Measurements from ENCODE around the gene DARS2. TPM values are rescaled to one million over a fixed set of nuclear protein-coding genes. Genes with fewer than 3 reads are reported as not detected.

Gene DARS2
- total RNA-seq, 1 donor from 2014 or later, result 17.4 TPM

DNA sequence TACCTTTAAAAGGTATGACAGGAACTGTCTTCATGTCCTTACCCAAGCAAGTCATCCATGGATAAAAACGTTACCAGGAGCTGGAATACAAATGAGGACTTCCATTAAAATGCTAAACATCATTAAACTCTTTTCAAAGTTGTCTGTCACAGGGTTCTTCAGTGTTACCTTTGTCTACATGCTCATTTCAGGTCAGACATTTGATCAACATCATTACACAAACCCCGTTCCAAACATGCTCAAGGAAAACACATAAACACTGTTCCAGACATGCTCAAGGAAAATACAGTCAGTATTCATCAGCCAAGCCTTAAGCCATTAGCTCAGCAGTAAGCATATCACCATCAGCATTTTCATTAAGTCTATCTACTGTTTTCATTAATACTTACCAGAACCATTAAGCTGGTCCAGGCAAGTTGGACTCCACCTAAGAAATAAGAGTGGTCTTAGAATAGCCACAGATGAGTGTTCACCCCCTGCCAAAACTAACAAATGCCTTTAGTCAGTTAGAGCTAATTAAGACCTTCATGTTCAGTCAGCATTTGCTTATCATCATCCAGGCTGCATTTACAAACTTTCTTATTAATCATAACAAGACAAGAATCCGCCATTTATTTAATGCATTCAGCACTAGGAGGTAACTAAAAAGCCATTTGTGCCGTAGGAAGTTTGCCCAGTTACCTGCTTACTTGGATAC is 41.1 kb downstream of the DARS2 start:
- Histone ChIP-seq H3K4me2 (ENCODE audit: low read length) (peak overlapping the region; percentile 87), H3K27me3 (ENCODE audit: insufficient read depth, low read length) (no peaks in the 10 kb centered on the region), H3K4me1 (ENCODE audit: insufficient read depth, low read length) (peaks cover 6% of the 10 kb centered on the region), H3K27ac (ENCODE audit: low read depth, low read length) (peak overlapping the region; percentile 7), H2AFZ (ENCODE audit: low read depth, low read length) (no peak overlapping the region), H4K20me1 (ENCODE audit: insufficient read depth, low read length) (peaks cover 63% of the 10 kb centered on the region), H3K79me2 (ENCODE audit: insufficient read depth, low read length) (peaks cover 44% of the 10 kb centered on the region), H3K9ac (ENCODE audit: low read length) (peak overlapping the region; percentile 95), H3K4me3 (ENCODE audit: insufficient read depth, low read depth, low read length) (peak overlapping the region; percentile 98), H3K9me3 (ENCODE audit: insufficient read depth, low read depth, low read length) (no peaks in the 10 kb centered on the region), H3K36me3 (ENCODE audit: insufficient read depth, low read length) (peaks cover 41% of the 10 kb centered on the region)
- no peak for FAIRE-seq
- H3K9me3 Mint-ChIP-seq (ENCODE audit: unreplicated experiment), result no peaks in the 10 kb centered on the region
- H3K36me3 Mint-ChIP-seq (ENCODE audit: low read depth, unreplicated experiment), result peaks cover 45% of the 10 kb centered on the region
- DNase-seq (ENCODE audit: low read depth), result no peak
- H3K4me1 Mint-ChIP-seq (ENCODE audit: low read depth, unreplicated experiment), result peaks cover 25% of the 10 kb centered on the region
- H3K27me3 Mint-ChIP-seq (ENCODE audit: low read depth, unreplicated experiment), result no peaks in the 10 kb centered on the region
- TF ChIP-seq, protein P1, sequence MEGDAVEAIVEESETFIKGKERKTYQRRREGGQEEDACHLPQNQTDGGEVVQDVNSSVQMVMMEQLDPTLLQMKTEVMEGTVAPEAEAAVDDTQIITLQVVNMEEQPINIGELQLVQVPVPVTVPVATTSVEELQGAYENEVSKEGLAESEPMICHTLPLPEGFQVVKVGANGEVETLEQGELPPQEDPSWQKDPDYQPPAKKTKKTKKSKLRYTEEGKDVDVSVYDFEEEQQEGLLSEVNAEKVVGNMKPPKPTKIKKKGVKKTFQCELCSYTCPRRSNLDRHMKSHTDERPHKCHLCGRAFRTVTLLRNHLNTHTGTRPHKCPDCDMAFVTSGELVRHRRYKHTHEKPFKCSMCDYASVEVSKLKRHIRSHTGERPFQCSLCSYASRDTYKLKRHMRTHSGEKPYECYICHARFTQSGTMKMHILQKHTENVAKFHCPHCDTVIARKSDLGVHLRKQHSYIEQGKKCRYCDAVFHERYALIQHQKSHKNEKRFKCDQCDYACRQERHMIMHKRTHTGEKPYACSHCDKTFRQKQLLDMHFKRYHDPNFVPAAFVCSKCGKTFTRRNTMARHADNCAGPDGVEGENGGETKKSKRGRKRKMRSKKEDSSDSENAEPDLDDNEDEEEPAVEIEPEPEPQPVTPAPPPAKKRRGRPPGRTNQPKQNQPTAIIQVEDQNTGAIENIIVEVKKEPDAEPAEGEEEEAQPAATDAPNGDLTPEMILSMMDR (IDR thresholded peaks at IDR 0.05; ENCODE audit: insufficient read depth, low read depth, low read length), result no peak
- TF ChIP-seq EZH2 (IDR thresholded peaks at IDR 0.05; ENCODE audit: insufficient read depth, low read length), result no peak
- peak overlapping the region; percentile 99 for H3K27ac Mint-ChIP-seq (ENCODE audit: unreplicated experiment)
- peak overlapping the region; percentile 99 for H3K4me3 Mint-ChIP-seq (ENCODE audit: unreplicated experiment)

DNA sequence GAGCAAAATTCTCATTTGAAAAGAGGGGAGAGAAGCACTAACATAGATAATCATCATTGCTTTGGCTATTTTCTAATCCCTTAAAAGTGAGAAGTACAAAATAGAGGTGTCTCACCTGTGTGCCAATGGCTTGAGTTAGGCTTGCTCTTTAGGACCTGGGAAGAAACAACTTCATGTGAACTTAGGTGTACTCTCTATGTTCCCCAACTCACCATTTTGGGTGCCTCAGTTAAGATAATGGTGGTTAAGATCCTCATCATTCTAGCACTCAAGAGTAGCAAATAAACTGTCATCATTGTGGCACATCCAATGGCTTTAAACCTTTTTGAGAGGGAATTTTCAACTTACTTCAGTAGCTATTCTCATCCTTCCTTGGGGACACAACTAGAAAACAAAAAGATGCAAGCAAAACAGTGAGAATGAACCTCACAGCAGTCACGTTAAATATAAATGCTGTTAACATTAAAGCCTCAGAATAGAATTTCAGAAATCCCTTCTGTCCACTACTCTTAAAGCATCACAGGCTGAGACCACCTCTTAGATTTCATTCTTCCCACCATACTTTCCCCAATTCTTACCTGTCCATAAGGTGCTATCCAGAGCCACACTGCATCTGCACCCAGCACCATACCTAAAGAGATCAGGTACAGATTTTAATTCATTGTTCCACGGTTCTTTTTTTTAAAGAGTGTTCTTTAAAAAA is 42.1 kb downstream of the DARS2 start:
- peak overlapping the region; percentile 87 for H3K4me2 ChIP-seq (ENCODE audit: low read length)
- no peak for FAIRE-seq
- no peak for DNase-seq (ENCODE audit: low read depth)
- TF ChIP-seq EZH2 (IDR thresholded peaks at IDR 0.05; ENCODE audit: insufficient read depth, low read length), result no peak
- TF ChIP-seq, protein P1 (IDR thresholded peaks at IDR 0.05; ENCODE audit: insufficient read depth, low read depth, low read length), result no peak
- peaks cover 49% of the 10 kb centered on the region for H3K36me3 ChIP-seq (ENCODE audit: insufficient read depth, low read length)
- Mint-ChIP-seq H3K9me3 (ENCODE audit: unreplicated experiment) (no peaks in the 10 kb centered on the region), H3K27me3 (ENCODE audit: low read depth, unreplicated experiment) (no peaks in the 10 kb centered on the region), H3K27ac (ENCODE audit: unreplicated experiment) (peak overlapping the region; percentile 99), H3K4me1 (ENCODE audit: low read depth, unreplicated experiment) (peaks cover 25% of the 10 kb centered on the region), H3K4me3 (ENCODE audit: unreplicated experiment) (peak overlapping the region; percentile 99), H3K36me3 (ENCODE audit: low read depth, unreplicated experiment) (peaks cover 46% of the 10 kb centered on the region)
- no peak overlapping the region for H2AFZ ChIP-seq (ENCODE audit: low read depth, low read length)
- no peaks in the 10 kb centered on the region for H3K9me3 ChIP-seq (ENCODE audit: insufficient read depth, low read depth, low read length)
- no peaks in the 10 kb centered on the region for H3K27me3 ChIP-seq (ENCODE audit: insufficient read depth, low read length)
- peaks cover 62% of the 10 kb centered on the region for H4K20me1 ChIP-seq (ENCODE audit: insufficient read depth, low read length)
- H3K27ac ChIP-seq (ENCODE audit: low read depth, low read length), result peak overlapping the region; percentile 78
- H3K9ac ChIP-seq (ENCODE audit: low read length), result peak overlapping the region; percentile 95
- peaks cover 52% of the 10 kb centered on the region for H3K79me2 ChIP-seq (ENCODE audit: insufficient read depth, low read length)
- peak overlapping the region; percentile 98 for H3K4me3 ChIP-seq (ENCODE audit: insufficient read depth, low read depth, low read length)
- peaks cover 6% of the 10 kb centered on the region for H3K4me1 ChIP-seq (ENCODE audit: insufficient read depth, low read length)
